Activated CD4-positive, CD25-positive, alpha-beta regulatory T cell treated with anti-CD3 and anti-CD28 coated beads, Interleukin-2, amount 50 U/mL, for 16 hours (primary cell): ENCODE measurements around the gene SERTAD4.

Experiments used
- DNase-seq: peaks from one replicate; pipeline ENCODE4 v3.0.0-alpha.2; 2020; ENCODE audit warnings: low read depth, low spot score

Gene SERTAD4

DNA sequence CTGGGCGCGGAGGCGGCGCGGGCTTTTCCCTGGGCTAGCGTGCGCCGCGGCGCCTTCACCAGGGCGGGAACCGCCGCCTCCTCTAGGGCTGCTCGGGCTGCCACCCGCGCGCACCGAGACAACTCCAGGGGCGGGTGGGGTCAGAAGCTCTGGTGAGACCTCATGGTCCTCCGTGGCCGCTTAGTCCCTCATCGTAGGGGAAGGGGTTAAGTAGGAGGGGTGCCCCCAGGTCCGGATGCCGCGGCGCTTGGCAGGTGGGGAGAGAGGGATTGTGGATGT, 559 bp downstream of the SERTAD4 start:
- DNase-seq, result no peak

DNA sequence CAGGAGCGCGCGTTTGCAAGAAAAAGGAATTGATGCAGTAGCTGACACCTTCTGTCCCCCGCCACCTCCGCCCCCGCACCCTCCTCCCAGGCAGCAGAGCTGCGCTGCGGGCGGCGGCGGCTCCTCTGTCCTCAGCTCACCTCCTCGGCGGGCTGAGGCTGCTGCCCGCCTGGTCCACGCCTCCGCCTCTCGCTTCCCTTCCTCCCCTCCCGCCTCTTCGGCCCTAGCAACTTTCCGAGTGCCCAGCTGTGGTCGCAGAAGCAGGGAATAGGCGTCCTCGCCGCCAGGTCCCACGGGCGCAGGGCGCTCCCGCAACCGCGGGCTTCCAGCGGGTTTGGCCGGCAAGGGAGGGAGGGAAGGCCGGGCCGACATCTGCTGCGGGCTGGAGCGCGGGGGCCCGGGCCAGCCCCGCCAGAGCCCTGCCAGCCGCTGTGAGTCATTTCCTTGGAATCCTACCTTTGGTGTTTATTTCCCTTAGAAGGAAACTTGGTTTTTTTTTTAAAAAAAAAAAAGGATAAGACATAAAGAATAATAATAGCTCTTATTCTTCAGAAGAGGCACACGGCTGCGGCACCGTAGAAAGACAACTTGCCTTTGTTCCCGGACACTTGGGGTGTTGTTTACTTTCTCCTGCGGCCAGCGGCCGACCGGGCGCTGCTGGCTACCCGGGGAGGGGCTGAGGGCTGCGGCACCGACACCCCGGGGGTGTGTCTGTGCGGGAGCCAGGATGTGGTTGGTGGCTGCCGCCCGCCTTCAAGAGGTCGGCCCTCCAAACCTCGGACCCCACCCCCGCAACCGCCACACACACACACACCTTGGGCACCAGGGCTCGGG, 1.1 kb downstream of the SERTAD4 start:
- DNase-seq, result no peak

DNA sequence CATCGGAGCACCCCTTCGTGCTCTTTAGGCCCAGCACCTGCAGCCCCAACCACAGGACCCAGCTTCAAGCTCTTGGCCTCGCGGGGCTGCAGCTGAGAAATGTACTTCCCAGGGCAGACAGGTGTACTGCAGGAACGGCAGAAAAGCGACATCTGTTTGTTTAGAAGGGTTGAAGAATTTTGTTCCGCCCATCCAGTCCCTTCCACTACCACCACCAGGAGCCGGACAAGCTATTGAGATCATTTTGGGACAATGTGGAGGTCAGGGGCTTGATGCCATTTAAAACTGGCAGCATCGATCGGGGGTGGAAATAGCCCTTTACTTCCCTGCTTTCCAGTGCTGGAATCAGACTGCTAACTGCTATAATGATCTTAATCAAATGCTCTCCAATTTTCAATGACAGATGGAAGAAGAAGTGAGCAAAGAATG, 1.7 kb downstream of the SERTAD4 start:
- DNase-seq, result no peak

DNA sequence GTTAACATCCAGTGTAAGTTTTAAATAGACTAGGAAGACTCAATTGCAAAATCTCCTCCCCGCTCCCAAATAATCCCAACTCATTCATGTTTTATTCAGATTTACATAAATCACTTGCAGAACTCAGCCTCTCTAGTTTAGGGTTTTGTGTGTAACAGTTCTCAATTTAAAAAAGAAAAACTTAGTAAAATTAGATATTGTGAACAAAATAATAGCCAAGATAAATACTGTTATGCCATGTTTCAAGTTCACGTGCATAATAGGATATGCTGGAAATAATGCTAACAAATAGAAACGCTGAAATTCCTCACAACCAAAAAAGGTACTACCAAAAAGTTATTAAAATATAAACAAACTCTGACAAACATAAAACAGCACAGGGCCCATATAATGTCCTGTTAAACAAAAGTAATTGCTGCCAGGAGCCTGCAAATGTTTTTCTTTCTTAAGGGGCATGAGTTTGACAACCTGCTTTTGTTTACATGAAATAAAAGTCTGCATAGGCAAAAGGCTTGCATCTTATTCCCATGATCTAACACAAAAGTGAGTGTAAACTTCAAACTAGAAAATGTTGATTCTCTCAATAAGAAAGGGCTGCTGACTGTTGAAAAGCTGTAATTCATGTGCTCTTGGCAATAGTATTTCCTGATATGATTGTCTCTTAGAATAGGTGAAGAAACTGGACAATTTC, 2.9 kb downstream of the SERTAD4 start:
- no peak for DNase-seq

DNA sequence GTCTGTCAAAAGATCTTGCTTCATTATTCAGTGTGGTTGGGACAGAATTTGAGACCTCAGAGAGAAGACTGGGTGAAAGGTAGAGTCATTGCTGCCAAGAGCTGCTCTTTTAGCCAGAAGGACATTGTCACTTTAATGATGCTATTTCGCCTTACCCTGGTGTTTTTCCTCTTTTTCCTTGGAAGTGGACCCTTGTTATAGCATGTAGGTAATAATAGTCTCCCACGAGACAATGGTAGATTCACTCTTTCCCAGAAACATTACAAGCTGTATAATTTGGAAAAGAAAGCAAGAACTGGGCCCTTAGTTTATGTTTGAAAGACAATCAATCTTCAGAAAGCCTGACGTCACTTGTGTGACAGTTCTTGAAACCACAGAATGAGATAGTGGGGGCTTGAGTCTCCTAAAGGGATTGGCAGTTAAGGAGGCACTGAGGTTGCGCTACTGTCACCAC, 3.8 kb downstream of the SERTAD4 start:
- DNase-seq, result no peak

DNA sequence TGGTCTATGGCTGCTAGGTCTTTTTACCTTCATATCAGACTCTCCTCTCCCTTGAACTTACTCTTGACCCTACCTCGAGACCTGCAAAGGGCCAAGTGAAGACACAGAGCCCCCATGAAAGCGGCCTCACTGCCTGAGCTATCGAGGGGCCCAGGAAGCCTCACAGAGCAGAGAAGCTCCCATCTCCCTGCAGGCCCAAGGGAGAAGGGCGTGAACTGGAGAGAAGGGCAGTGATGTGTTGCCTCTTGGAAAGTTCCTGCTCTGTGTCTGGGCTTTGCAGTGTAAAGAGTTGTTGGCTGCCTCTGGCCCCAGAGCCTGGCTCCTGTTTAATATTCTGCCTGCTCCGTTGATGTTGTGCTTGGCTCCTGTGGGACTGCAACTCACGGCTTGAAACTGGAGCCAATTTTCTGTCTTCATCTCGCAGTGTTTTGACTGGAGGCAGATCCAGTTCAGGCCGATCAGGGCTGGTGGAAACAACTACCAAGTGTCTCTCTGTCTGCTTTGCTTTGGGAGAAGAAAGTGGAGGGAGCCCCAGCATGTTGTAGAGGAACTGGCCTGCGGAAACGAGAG, 4.3 kb downstream of the SERTAD4 start:
- no peak for DNase-seq

DNA sequence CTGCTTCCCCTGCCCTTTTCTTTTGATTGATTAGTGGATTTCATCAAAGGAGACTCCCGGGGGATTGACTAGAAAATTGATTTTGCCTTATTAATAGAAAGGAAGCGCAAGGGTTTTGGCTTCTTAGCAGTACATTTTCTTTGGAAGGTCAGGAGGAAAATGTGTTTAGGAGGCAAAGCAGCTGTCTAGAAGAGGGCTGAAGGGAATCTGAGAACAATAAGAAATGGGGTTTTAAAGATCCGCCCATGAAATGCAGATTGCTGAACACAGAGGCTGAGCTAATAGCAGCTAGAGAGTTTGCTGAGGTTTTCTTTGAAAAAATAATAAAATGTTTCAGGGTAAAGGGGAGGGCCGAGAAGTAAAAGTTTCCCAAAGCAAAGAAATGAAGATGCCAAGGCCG, 4.9 kb downstream of the SERTAD4 start:
- no peak for DNase-seq

DNA sequence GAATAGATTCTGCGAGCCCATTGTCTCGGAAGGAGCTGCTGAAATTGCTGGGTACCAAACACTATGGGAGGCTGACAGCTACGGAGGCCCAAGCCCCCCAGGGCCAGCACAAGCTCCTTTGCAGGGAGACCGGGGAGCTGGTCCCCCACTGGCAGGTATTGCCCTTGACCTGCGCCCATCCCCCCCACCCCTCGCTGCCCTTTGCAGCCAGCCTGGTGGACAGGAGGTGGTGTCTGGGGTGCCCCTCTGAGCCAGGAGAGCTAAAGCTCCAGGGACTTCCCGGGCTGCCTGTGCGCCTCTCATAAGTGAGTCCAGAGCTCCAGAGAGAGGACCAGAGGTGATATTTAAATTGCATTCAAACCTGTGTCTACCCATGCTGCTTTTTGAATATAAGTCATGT, 5.4 kb downstream of the SERTAD4 start:
- no peak for DNase-seq

DNA sequence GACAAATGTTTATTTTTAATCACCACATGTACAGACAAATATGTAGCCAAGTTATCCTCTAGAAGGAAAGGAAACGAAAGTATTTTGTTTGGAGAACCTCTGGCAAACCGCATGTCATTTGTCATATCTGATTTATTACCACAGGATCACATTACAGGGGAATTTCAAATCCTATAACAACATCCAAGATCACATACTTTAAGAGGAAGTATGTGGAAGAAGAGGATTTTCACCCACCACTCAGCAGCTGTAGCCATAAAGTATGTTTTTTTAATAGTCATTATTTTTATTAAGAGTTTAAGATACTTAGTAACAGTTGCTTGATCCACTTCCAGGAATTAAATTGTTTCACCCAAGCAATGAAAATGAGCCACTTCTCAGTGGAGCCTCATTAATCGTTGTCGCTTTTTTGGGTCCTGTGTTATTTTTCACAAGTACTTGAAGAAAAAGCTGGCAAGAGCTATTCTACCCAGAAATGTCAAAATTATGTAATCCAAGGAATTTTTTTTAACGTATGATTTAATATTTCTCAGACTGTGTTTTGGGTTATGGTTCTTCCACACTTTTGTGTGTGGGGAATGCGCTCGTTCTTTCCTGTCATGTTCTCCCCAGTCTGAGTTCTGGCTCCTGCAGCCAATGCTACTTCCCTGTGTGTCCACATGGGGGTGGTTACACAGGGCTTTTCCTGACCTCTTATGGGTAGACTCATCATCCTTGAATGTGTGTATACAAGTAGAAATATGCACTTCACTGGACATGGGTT, 6.9 kb downstream of the SERTAD4 start:
- DNase-seq, result no peak

DNA sequence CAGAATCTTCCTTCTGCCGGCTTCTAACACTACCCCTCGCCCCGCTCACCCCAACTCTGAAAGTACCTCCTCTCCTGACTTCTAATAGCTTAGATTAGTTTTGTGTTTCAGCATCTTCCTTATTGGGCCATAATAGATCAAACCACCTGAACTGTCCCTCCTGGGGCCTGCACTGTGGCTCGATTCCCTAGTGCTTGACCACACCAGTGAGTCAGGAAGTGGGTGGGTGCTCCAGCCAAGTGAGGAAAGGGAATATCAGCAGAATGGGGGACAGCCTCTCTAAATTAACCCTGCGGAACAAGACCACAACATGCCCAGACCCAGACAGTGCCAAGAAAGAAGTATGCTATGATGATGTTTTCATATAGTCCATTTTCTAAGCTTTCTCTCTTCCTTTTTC, 8.5 kb downstream of the SERTAD4 start:
- DNase-seq, result no peak

DNA sequence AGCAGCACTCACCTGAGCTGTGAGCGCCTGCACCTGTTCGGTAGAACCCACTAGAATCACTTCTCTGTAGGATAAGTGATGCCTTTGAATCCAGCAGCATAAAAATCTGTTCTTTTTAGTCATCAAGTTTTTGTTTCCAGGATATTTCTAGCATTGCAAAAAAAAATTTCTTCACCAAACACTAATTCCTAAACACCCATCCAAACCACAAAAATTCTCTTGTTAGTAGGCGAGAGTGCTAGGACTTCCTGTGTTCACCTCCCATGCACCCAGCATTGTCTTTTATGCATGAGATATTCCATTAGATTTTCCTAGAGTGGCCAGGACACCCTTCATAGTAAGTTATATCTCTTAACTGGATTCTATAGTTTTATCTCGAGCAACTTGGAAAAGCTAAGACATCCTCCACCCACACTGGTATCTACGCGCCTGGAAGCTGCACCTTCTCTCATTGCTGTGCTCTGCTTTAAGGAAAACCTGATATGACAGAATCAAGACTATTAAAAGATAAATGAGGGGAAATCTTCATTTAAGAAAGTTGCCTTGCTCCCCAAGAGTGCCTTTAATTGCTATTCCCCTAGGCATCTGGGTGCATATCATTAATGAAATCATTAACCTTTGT, 12.3 kb downstream of the SERTAD4 start:
- DNase-seq, result no peak

DNA sequence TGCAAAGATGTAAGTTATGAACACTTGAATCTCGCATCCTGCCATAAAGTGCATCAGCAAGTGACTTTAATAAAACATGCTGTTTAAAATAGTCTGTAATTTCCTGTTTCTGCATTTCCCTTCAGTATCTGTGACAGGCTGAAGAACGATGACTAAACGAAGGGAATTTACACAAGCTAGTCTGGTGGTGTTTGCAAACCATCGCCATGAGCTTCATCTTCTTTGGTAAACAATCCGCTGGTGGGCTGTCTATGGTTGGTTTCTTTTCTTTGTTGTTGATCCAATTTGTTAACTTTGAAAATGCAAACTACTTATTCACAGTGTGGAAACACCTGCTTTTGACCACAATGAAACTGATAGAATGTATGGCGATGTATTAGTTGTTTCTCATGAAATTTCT, 13.9 kb downstream of the SERTAD4 start:
- DNase-seq, result no peak

DNA sequence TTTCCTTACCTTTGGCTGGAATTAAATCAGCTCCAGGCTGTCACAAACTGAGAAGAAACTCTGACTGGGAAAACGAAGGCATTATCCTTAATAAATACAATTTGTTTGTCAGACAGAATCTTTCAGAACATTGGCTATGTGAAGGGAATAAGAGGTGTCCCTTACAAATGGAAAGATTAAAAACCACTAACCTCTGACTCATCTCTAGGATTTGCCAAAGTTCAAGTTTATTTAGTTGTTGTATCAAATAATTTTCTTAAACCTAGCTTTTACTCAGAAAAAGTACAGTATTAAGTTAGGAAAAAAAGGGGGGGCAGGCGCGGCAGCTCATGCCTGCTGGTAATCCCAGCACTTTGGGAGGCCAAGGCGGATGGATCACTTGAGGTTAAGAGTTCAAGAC, 15.7 kb downstream of the SERTAD4 start:
- no peak for DNase-seq

DNA sequence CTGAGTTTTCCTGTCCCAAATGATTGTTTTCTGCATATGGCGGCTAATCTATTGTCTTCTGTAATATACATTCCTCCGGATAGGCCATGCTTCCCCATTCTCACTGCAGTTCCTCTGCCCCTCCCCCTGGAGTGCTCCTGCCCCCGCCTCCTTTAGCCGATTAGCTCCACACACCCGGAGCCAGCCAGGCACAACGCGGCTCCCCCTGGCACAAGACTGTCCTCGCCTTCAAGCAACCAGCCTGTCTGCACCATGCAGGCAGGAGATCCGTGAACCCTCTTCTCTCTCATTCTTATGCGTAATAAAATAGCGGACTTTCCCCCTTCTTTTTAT, 18.0 kb downstream of the SERTAD4 start:
- no peak for DNase-seq

DNA sequence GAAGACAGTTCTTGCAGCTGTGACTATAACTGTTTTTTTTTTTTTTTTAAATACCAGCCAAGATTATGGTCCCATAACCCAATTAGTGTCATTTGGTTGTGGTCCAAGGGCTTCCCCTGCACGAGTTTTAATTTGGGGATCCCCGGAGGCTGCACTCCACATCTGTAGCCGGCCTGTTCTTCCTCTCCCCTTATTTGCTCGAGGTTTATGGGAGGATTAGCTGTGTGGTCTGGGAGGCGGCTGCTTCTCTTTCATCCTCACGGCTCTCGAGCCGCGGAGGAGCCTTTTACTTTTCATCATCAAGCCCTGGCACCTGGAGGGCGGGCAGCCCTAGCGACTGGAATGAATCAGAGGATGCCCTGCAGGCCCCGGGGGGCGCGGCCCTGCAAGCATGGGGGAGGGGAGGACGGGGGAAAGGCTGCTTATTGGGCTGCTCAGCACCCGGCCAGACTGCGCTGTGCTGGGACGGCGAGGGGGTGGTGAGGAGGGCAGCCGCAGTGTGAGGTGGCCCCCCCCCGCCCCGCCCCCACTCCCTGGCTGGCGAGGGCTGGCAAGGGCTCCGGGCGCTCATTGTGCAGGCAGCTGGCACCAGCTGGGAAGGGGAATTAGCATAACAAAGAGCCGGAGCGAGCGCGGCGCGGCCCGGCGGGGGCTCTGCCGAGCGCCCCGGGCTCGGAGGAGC, 18.5 kb downstream of the SERTAD4 start:
- no peak for DNase-seq

DNA sequence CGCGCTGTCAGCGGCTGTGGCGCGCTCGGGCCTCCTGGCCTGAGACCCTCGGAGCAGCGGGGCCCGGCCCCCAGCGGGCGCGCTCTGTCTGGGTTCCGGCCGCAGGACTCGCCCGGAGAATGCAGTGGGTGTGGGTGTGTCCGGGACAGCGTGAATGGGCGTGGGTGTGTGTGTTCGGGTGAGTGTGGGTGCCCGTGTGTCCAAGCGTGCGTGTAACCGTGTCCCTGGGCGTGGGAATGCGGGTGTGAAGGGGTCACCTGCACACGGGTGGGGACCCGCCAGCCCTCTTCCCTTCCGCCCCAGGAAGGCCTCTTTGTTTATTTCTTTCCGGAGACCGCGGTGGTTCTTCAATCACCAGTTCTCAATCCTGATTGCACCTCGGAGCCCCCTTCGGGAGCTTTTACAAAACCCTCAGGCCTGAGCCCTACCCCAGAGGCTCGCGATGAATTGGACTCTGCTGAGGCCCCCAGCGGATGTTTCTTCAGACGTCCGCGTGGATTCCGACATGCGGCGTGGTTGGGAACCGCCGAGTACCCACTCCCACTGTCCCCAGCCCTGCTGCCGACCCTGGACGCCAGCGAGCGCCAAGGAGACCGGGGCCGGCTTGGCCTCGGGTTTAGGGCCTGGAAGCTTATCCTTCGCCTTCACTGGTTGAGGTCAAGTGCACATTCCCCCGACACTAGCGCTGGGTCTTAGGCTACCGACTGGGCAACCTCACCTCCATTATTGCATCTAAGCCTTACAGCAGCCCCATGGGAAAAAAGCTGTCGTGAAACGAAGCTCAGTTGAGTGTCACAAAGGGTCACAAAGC, 19.3 kb downstream of the SERTAD4 start:
- DNase-seq, result no peak

DNA sequence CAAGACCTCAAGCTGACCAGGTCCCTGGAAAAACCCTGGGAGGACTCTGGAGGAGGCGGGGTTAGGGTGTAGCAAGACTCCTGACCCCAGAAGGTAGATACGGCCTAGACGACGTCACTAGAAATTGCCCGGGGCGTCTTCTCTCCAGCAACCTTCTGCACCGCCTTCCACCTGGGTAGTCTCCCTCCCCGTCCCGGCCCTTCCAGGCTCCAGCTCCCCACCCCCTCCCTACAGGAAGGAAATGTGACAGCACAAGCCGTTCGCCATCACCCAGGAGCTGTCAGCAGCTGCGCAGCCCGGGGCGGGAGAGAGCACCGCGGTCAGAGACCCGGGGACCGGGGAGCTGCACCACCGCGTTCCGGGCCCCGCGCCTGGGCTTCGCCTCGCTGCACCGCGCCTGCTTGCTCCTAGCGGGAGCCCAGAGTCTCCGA, 20.0 kb downstream of the SERTAD4 start:
- DNase-seq, result no peak

DNA sequence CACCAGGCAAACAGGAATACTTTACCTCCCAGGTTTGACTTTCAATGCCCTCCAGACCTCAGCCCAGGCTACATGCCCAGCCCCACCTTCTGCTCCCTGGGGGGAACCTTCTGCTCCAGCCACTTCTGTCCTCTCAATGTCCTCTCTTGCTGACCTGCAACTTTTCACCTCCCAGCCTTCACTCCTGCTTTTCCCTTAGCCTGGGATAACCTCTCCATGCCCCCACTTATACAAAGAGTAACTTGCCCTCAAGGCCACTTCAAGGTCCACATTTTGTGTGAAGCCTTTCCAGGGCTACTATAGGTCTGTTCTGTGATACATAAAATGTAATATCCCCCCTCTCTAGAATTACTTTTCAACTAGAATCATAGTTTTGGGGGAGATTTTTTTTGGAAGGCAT, 21.7 kb downstream of the SERTAD4 start:
- no peak for DNase-seq

DNA sequence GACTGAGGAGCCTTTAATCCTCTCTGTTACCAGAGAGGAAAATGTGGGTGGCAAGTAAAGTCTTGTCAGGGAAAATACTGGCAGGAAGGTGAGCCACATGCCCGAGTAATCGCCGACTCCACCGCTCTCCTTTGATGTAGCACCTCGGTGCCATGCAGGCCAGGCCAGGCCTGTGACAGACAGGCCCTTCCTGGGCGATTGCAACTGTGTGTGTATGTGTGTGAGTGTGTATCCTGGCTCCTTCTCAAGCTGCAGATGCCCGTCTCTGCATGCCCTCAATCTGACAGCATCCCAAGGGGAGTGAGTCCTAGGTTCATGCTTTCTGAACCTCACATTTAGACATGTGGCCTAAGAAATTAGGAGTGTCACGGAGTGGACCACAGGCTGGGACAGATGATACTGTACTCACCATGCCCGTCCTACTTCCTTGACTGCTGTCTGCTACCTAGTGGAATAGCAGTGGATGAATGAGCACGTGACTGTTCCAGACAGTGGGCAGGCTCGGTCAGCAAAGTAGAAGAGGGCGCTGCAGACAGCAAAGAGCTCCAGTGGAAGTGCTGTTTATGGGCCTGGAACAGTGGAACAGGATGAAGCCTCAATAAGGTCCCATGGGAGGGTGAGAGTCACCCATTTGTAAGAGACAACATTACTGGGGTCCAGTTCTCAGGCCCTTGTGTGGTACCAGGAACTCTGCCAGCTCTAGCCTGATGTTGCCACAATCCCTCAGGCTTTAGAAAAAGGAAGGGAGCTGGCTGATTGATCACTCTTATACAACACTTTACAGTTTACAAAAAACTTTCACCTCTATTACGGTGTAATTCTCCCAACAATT, 25.3 kb downstream of the SERTAD4 start:
- DNase-seq, result no peak

DNA sequence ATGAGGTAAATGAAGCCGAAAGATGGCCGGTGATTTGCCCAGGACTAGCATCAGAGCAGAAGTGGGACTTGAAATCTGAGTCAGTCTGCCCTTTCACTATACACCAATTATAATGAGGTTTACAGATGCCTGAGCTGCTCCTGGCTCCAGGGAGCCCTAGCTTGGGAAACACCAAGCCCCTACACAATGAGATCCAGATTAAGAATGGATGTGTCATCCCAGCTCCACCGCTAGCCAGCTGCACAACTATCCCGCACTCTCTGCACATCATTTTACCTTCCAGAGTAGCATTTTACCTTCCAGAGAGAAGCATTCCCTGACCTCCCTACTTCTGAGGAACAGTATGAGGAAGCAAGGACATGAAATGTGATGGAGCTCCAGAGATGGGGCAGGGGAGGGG, 27.0 kb downstream of the SERTAD4 start:
- no peak for DNase-seq
